IPS-18a (cell line): ENCODE results near the gene MGP.

Source experiments
- H3K27ac ChIP-seq: one replicate; pipeline ENCODE4 v1.5.1; 2013; ENCODE audit warnings: low read length
- H3K27me3 ChIP-seq: one replicate; pipeline ENCODE4 v1.6.1; 2013; ENCODE audit warnings: mild to moderate bottlenecking, low read length; ENCODE audit not compliant: control insufficient read depth, insufficient read depth
- H3K36me3 ChIP-seq: one replicate; pipeline ENCODE4 v1.6.1; 2013; ENCODE audit warnings: low read depth, low read length; ENCODE audit not compliant: control insufficient read depth
- H3K4me1 ChIP-seq: one replicate; pipeline ENCODE4 v1.6.1; 2013; ENCODE audit warnings: low read depth, low read length; ENCODE audit not compliant: control insufficient read depth
- H3K4me3 ChIP-seq: one replicate; pipeline ENCODE4 v1.5.1; 2013; ENCODE audit warnings: low read length
- H3K9ac ChIP-seq: one replicate; pipeline ENCODE4 v1.6.1; 2013; ENCODE audit warnings: mild to moderate bottlenecking, low read length, moderate library complexity
- H3K9me3 ChIP-seq: one replicate; pipeline ENCODE4 v1.6.1; 2013; ENCODE audit warnings: low read depth, low read length; ENCODE audit not compliant: control insufficient read depth

Gene MGP

DNA sequence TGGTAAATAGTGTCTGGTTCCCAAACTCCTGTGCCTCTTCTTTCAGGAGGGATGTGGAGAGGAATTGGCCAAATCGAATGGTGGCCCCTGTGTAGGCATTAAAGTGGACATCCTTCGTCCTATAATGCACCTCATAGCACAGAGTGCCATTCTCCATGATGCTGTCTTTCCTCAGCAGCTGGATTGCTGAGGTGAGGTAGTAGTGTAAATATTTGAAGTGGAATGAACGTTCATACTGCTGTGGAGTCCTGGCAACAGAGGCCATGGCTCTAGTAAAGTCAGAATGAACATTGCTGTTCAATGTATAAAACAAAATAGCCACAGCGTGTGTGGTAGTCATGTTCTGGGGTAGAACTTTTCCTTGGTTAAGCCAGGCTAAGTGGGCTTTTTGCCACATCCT, 45.0 kb downstream of the MGP start:
- no peaks in the 10 kb centered on the region for H3K4me1 ChIP-seq
- H3K9me3 ChIP-seq, result no peaks in the 10 kb centered on the region
- no peaks in the 10 kb centered on the region for H3K27me3 ChIP-seq
- no peak overlapping the region for H3K4me3 ChIP-seq
- no peak overlapping the region for H3K27ac ChIP-seq
- no peaks in the 10 kb centered on the region for H3K36me3 ChIP-seq
- no peak overlapping the region for H3K9ac ChIP-seq

- Histone ChIP-seq H3K27ac (no peak overlapping the region), H3K27me3 (no peaks in the 10 kb centered on the region), H3K9me3 (no peaks in the 10 kb centered on the region), H3K4me3 (no peak overlapping the region), H3K4me1 (no peaks in the 10 kb centered on the region), H3K9ac (no peak overlapping the region), H3K36me3 (no peaks in the 10 kb centered on the region)
These were observed 46.4 kb downstream of the MGP start for GRCh38 chr12:14839262-14839661.

- H3K4me1 ChIP-seq, result no peaks in the 10 kb centered on the region
- H3K9ac ChIP-seq, result no peak overlapping the region
- H3K4me3 ChIP-seq, result no peak overlapping the region
- H3K9me3 ChIP-seq, result no peaks in the 10 kb centered on the region
- H3K36me3 ChIP-seq, result no peaks in the 10 kb centered on the region
- H3K27ac ChIP-seq, result no peak overlapping the region
- H3K27me3 ChIP-seq, result no peaks in the 10 kb centered on the region
These were observed 49.1 kb downstream of the MGP start for GRCh38 chr12:14836336-14837210.

GRCh38 chr12:14834509-14834908, 51.1 kb downstream of the MGP start:
- Histone ChIP-seq H3K9me3 (no peaks in the 10 kb centered on the region), H3K27me3 (no peaks in the 10 kb centered on the region), H3K4me3 (no peak overlapping the region), H3K9ac (no peak overlapping the region), H3K27ac (no peak overlapping the region), H3K4me1 (no peaks in the 10 kb centered on the region), H3K36me3 (no peaks in the 10 kb centered on the region)

- Histone ChIP-seq H3K27ac (no peak overlapping the region), H3K4me3 (no peak overlapping the region), H3K4me1 (no peaks in the 10 kb centered on the region), H3K27me3 (no peaks in the 10 kb centered on the region), H3K36me3 (no peaks in the 10 kb centered on the region), H3K9me3 (no peaks in the 10 kb centered on the region), H3K9ac (no peak overlapping the region)
These were observed 51.7 kb downstream of the MGP start for GRCh38 chr12:14833952-14834351.

- no peaks in the 10 kb centered on the region for H3K27me3 ChIP-seq
- H3K4me1 ChIP-seq, result no peaks in the 10 kb centered on the region
- H3K9ac ChIP-seq, result no peak overlapping the region
- no peaks in the 10 kb centered on the region for H3K9me3 ChIP-seq
- H3K27ac ChIP-seq, result no peak overlapping the region
- H3K4me3 ChIP-seq, result no peak overlapping the region
- no peaks in the 10 kb centered on the region for H3K36me3 ChIP-seq
These were observed 52.3 kb downstream of the MGP start for GRCh38 chr12:14833336-14833735.
